Endothelial cell of umbilical vein (primary cell): ENCODE data around the gene NT5DC1. TPM values are rescaled to one million over a fixed set of nuclear protein-coding genes. Genes with fewer than 3 reads are reported as not detected.

Source experiments
- BruUV-seq: library from RNA; stranded (reverse); fragments of 400-500 nt; replicated peaks from 2 replicates; lab custom pipeline; 2021; lab: Mats Ljungman, UMichigan
- CTCF ChIA-PET: fragments of 300-600, 350-600 bp; sonication (Branson Sonifier 250); formaldehyde crosslinking; loops from one replicate; lab custom pipeline; 2021; ENCODE audit warnings: antibody characterized with exemption, inconsistent platforms; lab: Charles Lee
- POLR2A ChIA-PET: fragments of 300-600, 350-600 bp; sonication (Branson Sonifier 250); formaldehyde crosslinking; loops from one replicate; lab custom pipeline; 2021; ENCODE audit warnings: antibody characterized with exemption, inconsistent platforms; lab: Charles Lee
- DNase-seq: peaks from one replicate; pipeline ENCODE4 v3.0.0-alpha.2; 2011; ENCODE audit warnings: low read depth, low spot score
- FAIRE-seq: peaks from 2 replicates; lab custom pipeline; 2011; peaks lifted over from hg19 to GRCh38; lab: Jason Lieb, UNC
- H2AFZ ChIP-seq: 2 replicates; pipeline ENCODE4 v1.6.0; 2012; ENCODE audit warnings: low read depth, low read length, control low read depth, inconsistent platforms
- H3K27ac ChIP-seq: 2 replicates; pipeline ENCODE4 v1.5.1; 2011; ENCODE audit warnings: low read depth, mild to moderate bottlenecking, control low read depth, low read length, moderate library complexity; ENCODE audit not compliant: insufficient read depth
- H3K27me3 ChIP-seq, 2 experiments: 2 replicates each; pipeline versions ENCODE4 v1.6.0 to v1.6.1; 2011; ENCODE audit warnings: low read length in 2 of 2, mixed read lengths in 1 of 2; ENCODE audit not compliant: control insufficient read depth in 2 of 2, insufficient read depth in 2 of 2
- H3K36me3 ChIP-seq, 2 experiments: 2 replicates in 1 of 2; 3 replicates in 1 of 2; pipeline ENCODE4 v1.5.1; 2011; ENCODE audit warnings: low read length in 2 of 2, mild to moderate bottlenecking in 1 of 2, moderate library complexity in 1 of 2; ENCODE audit not compliant: control insufficient read depth in 2 of 2, insufficient read depth in 2 of 2; ENCODE audit errors: extremely low read depth in 1 of 2
- H3K4me1 ChIP-seq: 3 replicates; pipeline ENCODE4 v1.5.1; 2011; ENCODE audit warnings: mild to moderate bottlenecking, low read length; ENCODE audit not compliant: control insufficient read depth, insufficient read depth; ENCODE audit errors: extremely low read depth
- H3K4me2 ChIP-seq: 2 replicates; pipeline ENCODE4 v1.6.1; 2011; ENCODE audit warnings: low read length, control low read depth, mixed read lengths; ENCODE audit not compliant: insufficient read depth
- H3K4me3 ChIP-seq, 3 experiments: fragments of 200-600 bp in 1 of 3; sonication (generic), shearing (Covaris generic) in 1 of 3; replicated peaks in 1 of 3; 2 replicates each; pipeline ENCODE4 v1.5.1; 2011 to 2016; ENCODE audit warnings: control low read depth in 3 of 3, low read length in 3 of 3, mild to moderate bottlenecking in 2 of 3, inconsistent platforms in 1 of 3, low read depth in 1 of 3, moderate library complexity in 1 of 3; ENCODE audit not compliant: insufficient read depth in 1 of 3
- H3K79me2 ChIP-seq: 2 replicates; pipeline ENCODE4 v1.6.0; 2012; ENCODE audit warnings: low read length, inconsistent platforms; ENCODE audit not compliant: control insufficient read depth, insufficient read depth
- H3K9ac ChIP-seq: replicated peaks from 2 replicates; pipeline ENCODE3; 2011; ENCODE audit warnings: low read length, control low read depth; ENCODE audit not compliant: insufficient read depth; ENCODE audit errors: extremely low read depth
- H3K9me1 ChIP-seq: replicated peaks from 3 replicates; pipeline ENCODE4 v1.6.0; 2011; ENCODE audit warnings: mild to moderate bottlenecking, low read length; ENCODE audit not compliant: control insufficient read depth, insufficient read depth; ENCODE audit errors: extremely low read depth
- H3K9me3 ChIP-seq: replicated peaks from 2 replicates; pipeline ENCODE4 v1.5.1; 2012; ENCODE audit warnings: low read length, inconsistent platforms; ENCODE audit not compliant: control insufficient read depth, insufficient read depth
- H4K20me1 ChIP-seq: replicated peaks from 2 replicates; pipeline ENCODE3; 2011; ENCODE audit warnings: mild to moderate bottlenecking, low read length; ENCODE audit not compliant: control insufficient read depth, insufficient read depth; ENCODE audit errors: extremely low read depth
- CTCF ChIP-seq, 2 donors: IDR thresholded peaks; 1 replicate in 1 of 2; 2 replicates in 1 of 2; pipeline ENCODE4 v1.5.1; 2011; ENCODE audit warnings: low read length in 2 of 2, mild to moderate bottlenecking in 2 of 2, moderate library complexity in 2 of 2, control low read depth in 1 of 2, inconsistent platforms in 1 of 2, low read depth in 1 of 2; ENCODE audit not compliant: insufficient read depth in 1 of 2; ENCODE audit errors: extremely low read depth in 1 of 2
- EZH2 ChIP-seq: IDR thresholded peaks from 2 replicates; pipeline ENCODE4 v1.6.1; 2012; ENCODE audit warnings: borderline replicate concordance, low read depth, mild to moderate bottlenecking, moderate library complexity, low read length, inconsistent platforms; ENCODE audit not compliant: severe bottlenecking
- FOS ChIP-seq: IDR thresholded peaks from 2 replicates; pipeline ENCODE4 v1.6.1; 2011; ENCODE audit warnings: mild to moderate bottlenecking, low read length, moderate library complexity, borderline replicate concordance; ENCODE audit not compliant: insufficient read depth
- GATA2 ChIP-seq: IDR thresholded peaks from 2 replicates; pipeline ENCODE4 v1.7.0; 2011; ENCODE audit warnings: low read depth, mild to moderate bottlenecking, moderate library complexity, mixed read lengths, low read length; ENCODE audit not compliant: insufficient read length, insufficient read depth
- JUN ChIP-seq: IDR thresholded peaks from 2 replicates; pipeline ENCODE4 v1.6.1; 2011; ENCODE audit warnings: borderline replicate concordance, low read depth; ENCODE audit not compliant: insufficient read length, insufficient read depth
- MAX ChIP-seq: IDR thresholded peaks from 2 replicates; pipeline ENCODE4 v1.6.1; 2011; ENCODE audit not compliant: insufficient read depth, insufficient read length
- MYC ChIP-seq: IDR thresholded peaks from one replicate; pipeline ENCODE4 v1.6.1; 2011; ENCODE audit warnings: mild to moderate bottlenecking, low read depth, low read length
- POLR2A ChIP-seq: IDR thresholded peaks from 2 replicates; pipeline ENCODE4 v1.6.1; 2012; ENCODE audit warnings: low read depth, mild to moderate bottlenecking, control low read depth, low read length
- POLR2AphosphoS5 ChIP-seq: IDR thresholded peaks from 2 replicates; pipeline ENCODE4 v1.6.1; 2012; ENCODE audit warnings: low read depth, mild to moderate bottlenecking, control low read depth, low read length, moderate library complexity; ENCODE audit not compliant: insufficient read depth
- dilution Hi-C: fragments of 300-500 bp; cut with MboI; formaldehyde crosslinking; loops from one replicate; pipeline ENCODE4 v1.15.0; 2019; ENCODE audit warnings: low sequenced_read_pairs; ENCODE audit not compliant: extremely low pct_ligation_motif_present
- intact Hi-C: fragments of 100-400 bp; cut with micrococcal nuclease; formaldehyde crosslinking; loops from one replicate; pipeline ENCODE4 v1.10.0; 2022
- polyA plus RNA-seq, 4 experiments: library from polyadenylated mRNA; depleted of rRNA in 3 of 4; stranded (reverse) in 3 of 4; unstranded in 1 of 4; fragments of >200 nt; gene quantifications; 2 replicates each; pipeline versions ENCODE4 v1.2.1 to v1.2.3, GENCODE V29; 2011 to 2012; ENCODE audit warnings: missing spikeins in 1 of 4
- total RNA-seq: library from RNA; stranded (reverse); gene quantifications from 2 replicates; pipeline ENCODE4 v1.2.3, GENCODE V29; 2021

The NT5DC1 gene
- total and polyA plus RNA-seq, 2 donors (not counting 3 experiments of a cell fraction or from before 2014, with no cell fraction given), result 11.3 to 24.3 TPM

GRCh38 chr6:116192786-116193185, 92.1 kb downstream of the NT5DC1 start:
- BruUV-seq, result no TSS peak

More at GRCh38 chr6:116192786-116193185, 92.1 kb downstream of the NT5DC1 start:
- TF ChIP-seq JUN (no peak), MAX (no peak), MYC (no peak), EZH2 (no peak), POLR2AphosphoS5 (no peak), GATA2 (no peak), FOS (no peak), CTCF (IDR thresholded peaks at IDR 0.05; ENCODE audit: extremely low read depth in 1 of 2, insufficient read depth in 1 of 2, low read depth in 1 of 2, low read length in 2 of 2) (no peak), POLR2A (no peak)
- H2AFZ ChIP-seq, result no peak overlapping the region
- FAIRE-seq (no peak), DNase-seq (peak; percentile 3)
- dilution Hi-C loops, result no loop called here
- H3K4me2 ChIP-seq, result no peak overlapping the region
- H3K4me1 ChIP-seq, result no peaks in the 10 kb centered on the region
- no peaks in the 10 kb centered on the region for H3K9me3 ChIP-seq
- no peaks in the 10 kb centered on the region for H3K9me1 ChIP-seq
- intact Hi-C loops, result no loop called here
- H3K9ac ChIP-seq, result no peak overlapping the region
- ChIA-PET CTCF (no interaction called here), POLR2A (no interaction called here)
- no peak overlapping the region for H3K4me3 ChIP-seq
- no peaks in the 10 kb centered on the region for H3K79me2 ChIP-seq
- no peaks in the 10 kb centered on the region for H3K36me3 ChIP-seq
- no peaks in the 10 kb centered on the region for H4K20me1 ChIP-seq
- H3K27me3 ChIP-seq, result no peaks in the 10 kb centered on the region
- H3K27ac ChIP-seq, result no peak overlapping the region
